Measurements from ENCODE around the gene SHANK2.

DNA sequence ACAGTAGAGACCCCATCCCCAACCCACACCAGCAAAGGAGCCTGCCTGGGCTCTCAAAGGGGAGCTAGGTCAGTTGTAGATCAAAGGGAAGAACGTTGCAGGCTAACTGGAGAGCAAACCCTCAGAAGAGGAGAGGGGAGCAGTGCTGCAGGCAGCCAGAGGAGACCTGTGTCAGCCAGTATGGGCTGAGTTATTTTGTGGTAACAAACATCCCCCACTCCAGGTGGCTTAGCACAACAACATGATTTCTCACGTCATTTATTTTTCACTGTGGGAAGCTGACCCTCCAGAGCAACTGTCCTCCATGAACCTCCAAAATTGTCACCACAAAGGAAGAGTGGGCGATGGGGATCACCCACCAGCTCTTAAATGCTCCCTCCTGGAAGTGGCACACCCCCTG, 19.8 kb upstream of the SHANK2 start:
- TF ChIP-seq CTCF (optimal IDR thresholded peaks at IDR 0.05 in 1 of 3, IDR thresholded peaks at IDR 0.05 in 1 of 3, conservative IDR thresholded peaks at IDR 0.05 in 1 of 3; ENCODE audit: extremely low read depth in 1 of 3, insufficient read depth in 2 of 3, low read length in 3 of 3) (no peak), EZH2 (IDR thresholded peaks at IDR 0.05; ENCODE audit: low read length) (no peak)
